H9 (cell line): Measurements from ENCODE around the gene KIF26B. TPM values are rescaled to one million over a fixed set of nuclear protein-coding genes. Genes with fewer than 3 reads are reported as not detected.

Source experiments
- DNase-seq: peaks from one replicate; pipeline ENCODE4 v3.0.0-alpha.2; 2017
- H2AFZ ChIP-seq: one replicate; pipeline ENCODE4 v1.6.1; 2013; ENCODE audit warnings: mild to moderate bottlenecking, low read length, control low read depth, moderate library complexity
- H2AK5ac ChIP-seq: 2 replicates; pipeline ENCODE4 v1.6.1; 2013; ENCODE audit warnings: low read length, control low read depth, mixed read lengths; ENCODE audit not compliant: insufficient read length
- H2BK120ac ChIP-seq: one replicate; pipeline ENCODE4 v1.6.1; 2013; ENCODE audit warnings: low read depth, mild to moderate bottlenecking, low read length, control low read depth, inconsistent platforms; ENCODE audit not compliant: poor library complexity, severe bottlenecking
- H2BK12ac ChIP-seq: 2 replicates; pipeline ENCODE4 v1.6.1; 2013; ENCODE audit warnings: low read length, control low read depth, mixed read lengths, low read depth; ENCODE audit not compliant: insufficient read length
- H2BK15ac ChIP-seq: 2 replicates; pipeline ENCODE4 v1.6.1; 2013; ENCODE audit warnings: low read depth, low read length, control low read depth
- H2BK20ac ChIP-seq: one replicate; pipeline ENCODE4 v1.6.1; 2013; ENCODE audit warnings: low read depth, mild to moderate bottlenecking, low read length, control low read depth, inconsistent platforms; ENCODE audit not compliant: poor library complexity, severe bottlenecking
- H2BK5ac ChIP-seq: 2 replicates; pipeline ENCODE4 v1.6.1; 2013; ENCODE audit warnings: low read length, control low read depth, mixed read lengths; ENCODE audit not compliant: insufficient read length
- H3K14ac ChIP-seq: 2 replicates; pipeline ENCODE4 v1.6.1; 2013; ENCODE audit warnings: low read length, control low read depth; ENCODE audit not compliant: insufficient read depth
- H3K18ac ChIP-seq: 2 replicates; pipeline ENCODE4 v1.6.1; 2013; ENCODE audit warnings: low read depth, mild to moderate bottlenecking, mixed read lengths, low read length, control low read depth; ENCODE audit not compliant: insufficient read length
- H3K23ac ChIP-seq: 2 replicates; pipeline ENCODE4 v1.6.1; 2013; ENCODE audit warnings: low read length, control low read depth, mixed read lengths, low read depth; ENCODE audit not compliant: insufficient read length
- H3K23me2 ChIP-seq: 2 replicates; pipeline ENCODE4 v1.6.1; 2013; ENCODE audit warnings: low read depth, mild to moderate bottlenecking, mixed read lengths, low read length, control low read depth; ENCODE audit not compliant: insufficient read length, poor library complexity, severe bottlenecking
- H3K27ac ChIP-seq: 2 replicates; pipeline ENCODE4 v1.5.1; 2013; ENCODE audit warnings: low read length, control low read depth, mixed read lengths, low read depth; ENCODE audit not compliant: insufficient read length
- H3K27me3 ChIP-seq: 2 replicates; pipeline ENCODE4 v1.6.1; 2013; ENCODE audit warnings: low read length, control low read depth, inconsistent platforms; ENCODE audit not compliant: insufficient read depth
- H3K4ac ChIP-seq: 2 replicates; pipeline ENCODE4 v1.6.1; 2013; ENCODE audit warnings: low read depth, mild to moderate bottlenecking, control low read depth, inconsistent platforms, low read length, moderate library complexity
- H3K4me1 ChIP-seq: 2 replicates; pipeline ENCODE4 v1.6.1; 2013; ENCODE audit warnings: low read length, control low read depth, inconsistent platforms; ENCODE audit not compliant: insufficient read depth
- H3K4me2 ChIP-seq: 2 replicates; pipeline ENCODE4 v1.6.1; 2013; ENCODE audit warnings: low read length, control low read depth, mixed read lengths; ENCODE audit not compliant: insufficient read length, insufficient read depth
- H3K56ac ChIP-seq: 2 replicates; pipeline ENCODE4 v1.6.1; 2013; ENCODE audit warnings: low read depth, mild to moderate bottlenecking, mixed read lengths, low read length, control low read depth; ENCODE audit not compliant: insufficient read length
- H3K79me1 ChIP-seq: 2 replicates; pipeline ENCODE4 v1.6.1; 2013; ENCODE audit warnings: low read depth, mild to moderate bottlenecking, moderate library complexity, low read length, control low read depth, inconsistent platforms; ENCODE audit not compliant: insufficient read depth, poor library complexity, severe bottlenecking
- H3K79me2 ChIP-seq: 2 replicates; pipeline ENCODE4 v1.6.1; 2013; ENCODE audit warnings: low read length, control low read depth, inconsistent platforms; ENCODE audit not compliant: insufficient read depth
- H3K9ac ChIP-seq: 2 replicates; pipeline ENCODE4 v1.6.1; 2013; ENCODE audit warnings: low read length, control low read depth, mixed read lengths; ENCODE audit not compliant: insufficient read length; ENCODE audit errors: extremely low read depth
- H3K9me3 ChIP-seq: one replicate; pipeline ENCODE4 v1.6.1; 2013; ENCODE audit warnings: low read depth, low read length, inconsistent platforms; ENCODE audit not compliant: control insufficient read depth
- H3T11ph ChIP-seq: one replicate; pipeline ENCODE4 v1.6.1; 2013; ENCODE audit warnings: mild to moderate bottlenecking, low read length, control low read depth, inconsistent platforms
- H4K20me1 ChIP-seq: one replicate; pipeline ENCODE4 v1.6.1; 2013; ENCODE audit not compliant: control insufficient read depth, insufficient read length, insufficient read depth
- H4K5ac ChIP-seq: 2 replicates; pipeline ENCODE4 v1.6.1; 2013; ENCODE audit warnings: low read depth, mild to moderate bottlenecking, mixed read lengths, low read length, control low read depth; ENCODE audit not compliant: insufficient read length
- H4K8ac ChIP-seq: replicated peaks from 2 replicates; pipeline ENCODE4 v1.6.1; 2013; ENCODE audit warnings: low read length, control low read depth, mixed read lengths, low read depth; ENCODE audit not compliant: insufficient read length
- H4K91ac ChIP-seq: 2 replicates; pipeline ENCODE4 v1.6.1; 2013; ENCODE audit warnings: low read depth, mild to moderate bottlenecking, moderate library complexity, mixed read lengths, low read length, control low read depth; ENCODE audit not compliant: insufficient read length
- H3K27ac Mint-ChIP-seq, 3 experiments: 2 replicates in 2 of 3; 3 replicates in 1 of 3; pipeline ENCODE4 v1.8.0; 2020 to 2021; ENCODE audit warnings: mixed read lengths in 3 of 3, mild to moderate bottlenecking in 1 of 3, moderate library complexity in 1 of 3
- H3K27me3 Mint-ChIP-seq: 2 replicates; pipeline ENCODE4 v1.8.0; 2021; ENCODE audit warnings: low read depth, mild to moderate bottlenecking, moderate library complexity, mixed read lengths
- H3K36me3 Mint-ChIP-seq, 3 experiments: 2 replicates in 2 of 3; 3 replicates in 1 of 3; pipeline ENCODE4 v1.8.0; 2020 to 2021; ENCODE audit warnings: low read depth in 3 of 3, mixed read lengths in 3 of 3; ENCODE audit not compliant: insufficient read depth in 1 of 3
- H3K4me1 Mint-ChIP-seq, 2 experiments: 2 replicates each; pipeline ENCODE4 v1.8.0; 2020; ENCODE audit warnings: mixed read lengths in 2 of 2
- H3K4me3 Mint-ChIP-seq, 2 experiments: 2 replicates in 1 of 2; 3 replicates in 1 of 2; pipeline ENCODE4 v1.8.0; 2020 to 2021; ENCODE audit warnings: mild to moderate bottlenecking in 2 of 2, mixed read lengths in 2 of 2, moderate library complexity in 1 of 2
- H3K9me3 Mint-ChIP-seq, 2 experiments: 2 replicates in 1 of 2; 3 replicates in 1 of 2; pipeline ENCODE4 v1.8.0; 2020; ENCODE audit warnings: mild to moderate bottlenecking in 2 of 2, mixed read lengths in 2 of 2, moderate library complexity in 1 of 2
- CTCF ChIP-seq: fragments of 200-600 bp; sonication (generic); conservative IDR thresholded peaks from 3 replicates; pipeline ENCODE4 v1.8.0; 2021; ENCODE audit warnings: antibody characterized with exemption, mild to moderate bottlenecking
- WGBS: extraction: QIAGEN DNeasy Blood & Tissue Kit; methylation state at CpG from one replicate; pipeline ENCODE4 v1.1.7; 2013; ENCODE audit warnings: missing lambda C conversion rate, low lambda C conversion rate, mixed read lengths; ENCODE audit not compliant: insufficient read length; ENCODE audit errors: extremely low coverage; 5-methylcytosine and 5-hydroxymethylcytosine counted together
- total RNA-seq: library from RNA; stranded (reverse); gene quantifications from 2 replicates; pipeline ENCODE4 v1.2.1, GENCODE V29; 2021

KIF26B gene
- total RNA-seq, 1 experiment from 2014 or later, result 0.13 TPM

GRCh38 chr1:245751116-245751515, 596.3 kb downstream of the KIF26B start:
- Histone ChIP-seq H2BK5ac (no peak overlapping the region), H3K56ac (no peak overlapping the region), H2BK20ac (no peak overlapping the region), H2BK15ac (no peak overlapping the region), H3K9me3 (no peaks in the 10 kb centered on the region), H3K18ac (no peak overlapping the region), H3K23me2 (no peaks in the 10 kb centered on the region), H3K4me2 (no peak overlapping the region), H2AFZ (no peak overlapping the region), H4K5ac (no peak overlapping the region), H4K91ac (no peak overlapping the region), H3K27ac (no peak overlapping the region), H3T11ph (no peak overlapping the region), H4K8ac (no peak overlapping the region), H3K4ac (no peak overlapping the region), H3K79me2 (no peaks in the 10 kb centered on the region), H2AK5ac (no peak overlapping the region), H4K20me1 (no peaks in the 10 kb centered on the region), H3K9ac (no peak overlapping the region), H3K23ac (no peak overlapping the region), H3K79me1 (no peaks in the 10 kb centered on the region), H3K4me1 (no peaks in the 10 kb centered on the region), H3K27me3 (no peaks in the 10 kb centered on the region), H2BK12ac (no peak overlapping the region), H3K14ac (no peak overlapping the region), H2BK120ac (no peak overlapping the region)
- Mint-ChIP-seq H3K36me3 (peaks cover 0 to 17% (median 3%) of the 10 kb centered on the region in 3 experiments; a peak in 3 of 7 replicates), H3K27ac (peak overlapping the region in 2 of 3 experiments; percentile 49 to 85; a peak in 2 of 7 replicates), H3K4me1 (peaks cover 26 to 29% of the 10 kb centered on the region in 2 experiments), H3K9me3 (peaks cover 8 to 10% of the 10 kb centered on the region in 2 experiments; a peak in 4 of 5 replicates), H3K27me3 (no peaks in the 10 kb centered on the region; the same call in 1 of the 2 replicates), H3K4me3 (no peak overlapping the region; a peak in 1 of 5 replicates)
- DNase-seq, result no peak
- TF ChIP-seq CTCF, result no peak
- WGBS, result no CpG with 5 or more reads among the region's 4 CpGs
